BE2C (cell line): ENCODE measurements around the gene TSG101.

ENCODE experiments used
- DNase-seq: peaks from one replicate; pipeline ENCODE4 v3.0.0-alpha.2; 2020
- H3K27me3 ChIP-seq: fragments of 250-450 bp; sonication (Bioruptor Pico); 2 replicates; pipeline ENCODE4 v1.5.1; 2020; ENCODE audit warnings: mild to moderate bottlenecking
- H3K36me3 ChIP-seq: fragments of 250-450 bp; sonication (Bioruptor Pico); 2 replicates; pipeline ENCODE4 v1.5.1; 2020; ENCODE audit warnings: mild to moderate bottlenecking
- H3K4me1 ChIP-seq: fragments of 250-450 bp; sonication (Bioruptor Pico); 2 replicates; pipeline ENCODE4 v1.5.1; 2020
- H3K4me3 ChIP-seq: 2 replicates; pipeline ENCODE4 v1.5.1; 2011; ENCODE audit warnings: low read depth, low read length
- H3K9me3 ChIP-seq: fragments of 250-450 bp; sonication (Bioruptor Pico); 2 replicates; pipeline ENCODE4 v1.5.1; 2020
- CTCF ChIP-seq: IDR thresholded peaks from 2 replicates; pipeline ENCODE4 v1.5.1; 2012; ENCODE audit warnings: mild to moderate bottlenecking, low read depth, low read length

Gene TSG101

GRCh38 chr11:18526130-18526520, 617 bp downstream of the TSG101 start:
- H3K27me3 ChIP-seq: no peaks in the 10 kb centered on the region
- no peak for TF ChIP-seq CTCF
- DNase-seq: no peak
- H3K4me3 ChIP-seq: peak overlapping the region; percentile 87
- no peaks in the 10 kb centered on the region for H3K4me1 ChIP-seq
- no peaks in the 10 kb centered on the region for H3K9me3 ChIP-seq
- no peaks in the 10 kb centered on the region for H3K36me3 ChIP-seq

- no peaks in the 10 kb centered on the region for H3K9me3 ChIP-seq
- no peaks in the 10 kb centered on the region for H3K27me3 ChIP-seq
- H3K4me3 ChIP-seq: no peak overlapping the region
- TF ChIP-seq CTCF: no peak
- no peaks in the 10 kb centered on the region for H3K4me1 ChIP-seq
- H3K36me3 ChIP-seq: no peaks in the 10 kb centered on the region
- DNase-seq: no peak
Observed at GRCh38 chr11:18524248-18524647, 2.5 kb downstream of the TSG101 start.

- H3K4me1 ChIP-seq: no peaks in the 10 kb centered on the region
- H3K27me3 ChIP-seq: no peaks in the 10 kb centered on the region
- H3K9me3 ChIP-seq: no peaks in the 10 kb centered on the region
- no peaks in the 10 kb centered on the region for H3K36me3 ChIP-seq
- no peak for TF ChIP-seq CTCF
- DNase-seq: no peak
- no peak overlapping the region for H3K4me3 ChIP-seq
Observed at GRCh38 chr11:18523084-18523483, 3.7 kb downstream of the TSG101 start.

GRCh38 chr11:18522388-18522787, 4.4 kb downstream of the TSG101 start:
- no peaks in the 10 kb centered on the region for H3K9me3 ChIP-seq
- no peak for DNase-seq
- TF ChIP-seq CTCF: peak; percentile 17; the same call in 1 of the 2 replicates

GRCh38 chr11:18521122-18521521, 5.6 kb downstream of the TSG101 start:
- DNase-seq: no peak
- no peak overlapping the region for H3K4me3 ChIP-seq
- H3K9me3 ChIP-seq: no peaks in the 10 kb centered on the region

More at GRCh38 chr11:18522388-18522787, 4.4 kb downstream of the TSG101 start:
- H3K4me3 ChIP-seq: no peak overlapping the region
- H3K4me1 ChIP-seq: no peaks in the 10 kb centered on the region
- H3K27me3 ChIP-seq: no peaks in the 10 kb centered on the region
- no peaks in the 10 kb centered on the region for H3K36me3 ChIP-seq

GRCh38 chr11:18502352-18502751, 24.4 kb downstream of the TSG101 start:
- Histone ChIP-seq H3K9me3 (no peaks in the 10 kb centered on the region), H3K27me3 (no peaks in the 10 kb centered on the region), H3K4me3 (no peak overlapping the region), H3K36me3 (no peaks in the 10 kb centered on the region; the same call in 1 of the 2 replicates), H3K4me1 (no peaks in the 10 kb centered on the region)
- no peak for DNase-seq
- no peak for TF ChIP-seq CTCF

More at GRCh38 chr11:18521122-18521521, 5.6 kb downstream of the TSG101 start:
- no peak for TF ChIP-seq CTCF
- Histone ChIP-seq H3K36me3 (no peaks in the 10 kb centered on the region), H3K27me3 (no peaks in the 10 kb centered on the region), H3K4me1 (no peaks in the 10 kb centered on the region)
